Right lobe of liver (tissue), 4 donors: ENCODE results near the gene SETBP1.

ENCODE experiments used
- CTCF ChIP-seq, 4 donors: fragments of 200-600 bp in 3 of 4; fragments of 450-650 bp in 1 of 4; IDR thresholded peaks; one replicate each; pipeline versions ENCODE4 v1.5.1 to v1.8.0; 2016 to 2022; ENCODE audit warnings: antibody characterized with exemption in 4 of 4, mild to moderate bottlenecking in 2 of 4
- POLR2A ChIP-seq: fragments of 450-650 bp; IDR thresholded peaks from one replicate; pipeline ENCODE4 v1.6.1; 2017; ENCODE audit warnings: antibody characterized with exemption, mild to moderate bottlenecking
- donor health status: DM: no; HTN: no; CAD: no.
- donor health status: DM: no; HTN: no; CAD: no.
- donor health status: DM: no; HTN: yes; CAD: no.

GRCh38 chr18:44693030-44693784 is 12.5 kb downstream of the SETBP1 start:
- no peak for TF ChIP-seq CTCF (IDR thresholded peaks at IDR 0.05)
- TF ChIP-seq POLR2A = no peak
